HCT116 (cell line): ENCODE data around the gene WDR48. TPM values are rescaled to one million over a fixed set of nuclear protein-coding genes. Genes with fewer than 3 reads are reported as not detected.

ENCODE experiments used
- ATAC-seq: fragments of 200-7000 bp; cut with Tn5 transposase; 2 replicates; pipeline ENCODE4 v1.9.1; 2020; ENCODE audit warnings: mild to moderate bottlenecking, moderate library complexity
- BruUV-seq: library from RNA; stranded (reverse); fragments of 400-500 nt; replicated peaks from 2 replicates; lab custom pipeline; 2021; lab: Mats Ljungman, UMichigan
- CTCF ChIA-PET: fragments of 300-600 bp; sonication (Branson Sonifier 250); formaldehyde crosslinking; loops from one replicate; lab custom pipeline; 2021; ENCODE audit warnings: antibody characterized with exemption; lab: Charles Lee
- POLR2A ChIA-PET: fragments of 300-600, 350-600 bp; sonication (Branson Sonifier 250); formaldehyde crosslinking; loops from one replicate; lab custom pipeline; 2021; ENCODE audit warnings: antibody characterized with exemption; lab: Charles Lee
- RAD21 ChIA-PET, 2 experiments: fragments of 300-600 bp; sonication (Branson Sonifier 250); formaldehyde crosslinking; loops; one replicate each; lab custom pipeline; 2023; ENCODE audit warnings: low total read pairs in 2 of 2; ENCODE audit not compliant: uncharacterized antibody in 2 of 2, unreplicated experiment in 2 of 2, low non-redundant PET in 1 of 2; lab: Charles Lee
- DNase-seq: peaks from one replicate; pipeline ENCODE4 v3.0.0-alpha.2; 2010; ENCODE audit warnings: low read depth, low spot score
- H2AFZ ChIP-seq: fragments of 200-600 bp; shearing (Covaris generic), sonication (generic); 2 replicates; pipeline ENCODE4 v1.6.1; 2017; ENCODE audit warnings: low read depth, mixed run types, mixed read lengths, antibody characterized with exemption, low read length; ENCODE audit not compliant: poor library complexity, severe bottlenecking
- H3K27ac ChIP-seq: 2 replicates; pipeline ENCODE4 v1.5.1; 2012; ENCODE audit warnings: low read depth, low read length
- H3K27me3 ChIP-seq: fragments of 200-600 bp; sonication (generic); 2 replicates; pipeline ENCODE4 v1.6.1; 2016; ENCODE audit warnings: mixed run types, low read length, mixed read lengths; ENCODE audit not compliant: insufficient read depth
- H3K36me3 ChIP-seq, 2 experiments: fragments of 200-500 bp in 1 of 2; fragments of 200-600 bp in 1 of 2; sonication (Bioruptor generic) in 1 of 2; sonication (generic) in 1 of 2; 2 replicates each; pipeline versions ENCODE4 v1.5.1 to v1.6.1; 2014 to 2016; ENCODE audit warnings: low read length in 2 of 2, inconsistent platforms in 1 of 2, mixed read lengths in 1 of 2, mixed run types in 1 of 2; ENCODE audit not compliant: insufficient read depth in 2 of 2, control insufficient read depth in 1 of 2
- H3K4me1 ChIP-seq, 2 experiments: fragments of 200-600 bp in 1 of 2; sonication (generic) in 1 of 2; 2 replicates each; pipeline versions ENCODE4 v1.5.1 to v1.6.1; 2012 to 2017; ENCODE audit warnings: low read length in 2 of 2, inconsistent platforms in 1 of 2, mild to moderate bottlenecking in 1 of 2, mixed read lengths in 1 of 2, mixed run types in 1 of 2, moderate library complexity in 1 of 2; ENCODE audit not compliant: insufficient read depth in 2 of 2, control insufficient read depth in 1 of 2
- H3K4me2 ChIP-seq: fragments of 200-600 bp; sonication (generic); 2 replicates; pipeline ENCODE4 v1.6.1; 2017; ENCODE audit warnings: mixed run types, low read length, mixed read lengths
- H3K4me3 ChIP-seq, 2 experiments: fragments of 200-600 bp in 1 of 2; sonication (generic) in 1 of 2; replicated peaks in 1 of 2; 2 replicates each; pipeline ENCODE4 v1.5.1; 2011 to 2016; ENCODE audit warnings: low read length in 2 of 2, control low read depth in 1 of 2, low read depth in 1 of 2, mild to moderate bottlenecking in 1 of 2, mixed read lengths in 1 of 2, mixed run types in 1 of 2
- H3K79me2 ChIP-seq: fragments of 200-600 bp; sonication (generic); 2 replicates; pipeline ENCODE4 v1.6.1; 2017; ENCODE audit warnings: mild to moderate bottlenecking, mixed run types, low read length, moderate library complexity, mixed read lengths; ENCODE audit not compliant: insufficient read depth
- H3K9ac ChIP-seq: fragments of 200-600 bp; sonication (generic); 2 replicates; pipeline ENCODE4 v1.6.1; 2016; ENCODE audit warnings: low read length, mixed read lengths
- H3K9me2 ChIP-seq: fragments of 200-600 bp; sonication (generic), shearing (Covaris generic); 2 replicates; pipeline ENCODE4 v1.6.1; 2017; ENCODE audit warnings: mixed run types, mild to moderate bottlenecking, moderate library complexity; ENCODE audit not compliant: insufficient read depth
- H3K9me3 ChIP-seq, 2 experiments: fragments of 200-500 bp in 1 of 2; fragments of 200-600 bp in 1 of 2; sonication (Bioruptor generic) in 1 of 2; sonication (generic) in 1 of 2; 2 replicates each; pipeline ENCODE4 v1.6.1; 2014 to 2017; ENCODE audit warnings: low read length in 2 of 2, mixed read lengths in 2 of 2, inconsistent platforms in 1 of 2, low read depth in 1 of 2, mild to moderate bottlenecking in 1 of 2, mixed run types in 1 of 2, moderate library complexity in 1 of 2; ENCODE audit not compliant: control insufficient read depth in 1 of 2, insufficient read depth in 1 of 2
- H4K20me1 ChIP-seq: fragments of 200-600 bp; sonication (generic), shearing (Covaris generic); 2 replicates; pipeline ENCODE4 v1.6.1; 2017; ENCODE audit warnings: mixed run types, mild to moderate bottlenecking, moderate library complexity; ENCODE audit not compliant: insufficient read depth
- CBX3 ChIP-seq: IDR thresholded peaks from 2 replicates; pipeline ENCODE4 v1.6.1; 2012; ENCODE audit warnings: low read depth
- CEBPB ChIP-seq: IDR thresholded peaks from 2 replicates; pipeline ENCODE4 v1.6.1; 2012; ENCODE audit warnings: low read depth
- ELF1 ChIP-seq: IDR thresholded peaks from 2 replicates; pipeline ENCODE4 v1.6.1; 2012; ENCODE audit warnings: low read depth, borderline replicate concordance
- EZH2 ChIP-seq: fragments of 200-600 bp; sonication (generic); IDR thresholded peaks from 2 replicates; pipeline ENCODE4 v1.6.1; 2017; ENCODE audit warnings: antibody characterized with exemption, mixed run types
- EZH2phosphoT487 ChIP-seq: fragments of 200-600 bp; IDR thresholded peaks from 2 replicates; pipeline ENCODE4 v1.6.1; 2018; ENCODE audit warnings: antibody characterized with exemption, borderline replicate concordance
- JUND ChIP-seq: IDR thresholded peaks from 2 replicates; pipeline ENCODE4 v1.6.1; 2012
- POLR2A ChIP-seq: IDR thresholded peaks from 2 replicates; pipeline ENCODE4 v1.7.0; 2011; ENCODE audit warnings: borderline replicate concordance; ENCODE audit not compliant: insufficient read depth, insufficient read length; ENCODE audit errors: extremely low read depth
- RAD21 ChIP-seq: IDR thresholded peaks from 2 replicates; pipeline ENCODE4 v1.6.1; 2012; ENCODE audit warnings: low read depth, mild to moderate bottlenecking
- SIN3A ChIP-seq: IDR thresholded peaks from 2 replicates; pipeline ENCODE4 v1.6.1; 2012; ENCODE audit warnings: low read depth
- SP1 ChIP-seq: IDR thresholded peaks from 2 replicates; pipeline ENCODE4 v1.6.1; 2012; ENCODE audit warnings: low read depth
- SRF ChIP-seq: IDR thresholded peaks from 2 replicates; pipeline ENCODE4 v1.6.1; 2012; ENCODE audit warnings: low read depth
- TCF7L2 ChIP-seq: IDR thresholded peaks from 2 replicates; pipeline ENCODE4 v1.7.0; 2011; ENCODE audit warnings: borderline replicate concordance, inconsistent platforms; ENCODE audit not compliant: insufficient read depth, insufficient read length; ENCODE audit errors: extremely low read depth
- YY1 ChIP-seq: IDR thresholded peaks from 2 replicates; pipeline ENCODE4 v1.6.1; 2011; ENCODE audit warnings: low read length, low read depth, moderate library complexity, mild to moderate bottlenecking; ENCODE audit not compliant: insufficient replicate concordance; ENCODE audit errors: extremely low read depth
- ZFX ChIP-seq: fragments of 450-650 bp; IDR thresholded peaks from 2 replicates; pipeline ENCODE4 v1.6.1; 2017
- ZNF274 ChIP-seq: fragments of 200-500 bp; sonication (Bioruptor generic); IDR thresholded peaks from 2 replicates; pipeline ENCODE4 v1.6.1; 2014; ENCODE audit warnings: mild to moderate bottlenecking, low read depth, low read length, inconsistent platforms
- intact Hi-C: fragments of 100-400 bp; cut with micrococcal nuclease; formaldehyde crosslinking; loops from 2 replicates; pipeline ENCODE4 v1.10.0; 2022
- total RNA-seq: library from RNA; stranded (reverse); gene quantifications from one replicate; pipeline ENCODE4 v1.2.1, GENCODE V29; 2021; ENCODE audit not compliant: unreplicated experiment
- TF ChIP-seq, protein P1 (sequence below): IDR thresholded peaks from 2 replicates; pipeline ENCODE4 v1.6.1; 2012
- TF ChIP-seq, protein P2 (sequence below): IDR thresholded peaks from 2 replicates; pipeline ENCODE4 v1.6.1; 2011; ENCODE audit warnings: mild to moderate bottlenecking, low read length, moderate library complexity; ENCODE audit not compliant: insufficient replicate concordance; ENCODE audit errors: extremely low read depth
- TF ChIP-seq, protein P3 (sequence below), 3 experiments: fragments of 200-600 bp in 1 of 3; sonication (generic) in 1 of 3; IDR thresholded peaks in 2 of 3; conservative IDR thresholded peaks in 1 of 3; 2 replicates each; pipeline ENCODE4 v1.5.1; 2012 to 2017; ENCODE audit warnings: low read depth in 2 of 3, low read length in 2 of 3, antibody characterized with exemption in 1 of 3, borderline replicate concordance in 1 of 3, control low read depth in 1 of 3, mild to moderate bottlenecking in 1 of 3, mixed read lengths in 1 of 3, mixed run types in 1 of 3, moderate library complexity in 1 of 3; ENCODE audit not compliant: insufficient read depth in 1 of 3

The WDR48 gene
- total RNA-seq, 1 experiment from 2014 or later: 35.6 TPM

DNA sequence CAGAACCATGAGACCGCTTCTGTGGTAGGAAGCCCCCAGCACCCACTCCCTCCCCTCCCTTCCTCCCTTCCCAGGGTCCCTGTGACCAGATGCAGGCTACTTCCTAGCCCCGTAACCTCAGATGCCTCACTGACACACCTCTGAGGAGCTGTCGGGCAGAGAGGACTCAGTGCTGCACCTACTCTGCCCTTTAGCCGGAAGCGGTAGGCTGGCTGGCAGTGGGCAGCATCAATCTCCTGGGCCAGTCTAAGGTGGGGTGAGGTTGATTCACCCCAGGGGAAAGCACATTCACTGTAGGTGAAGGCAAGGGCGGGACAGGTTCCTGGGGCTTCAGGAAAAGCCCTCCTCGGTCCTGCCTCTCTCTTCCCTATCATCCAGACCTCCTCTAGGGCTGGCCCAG, 82.5 kb downstream of the WDR48 start:
- ChIA-PET POLR2A (no interaction called here), RAD21 (no interaction called here)
- TF ChIP-seq SIN3A (no peak), CEBPB (no peak), JUND (no peak), ZFX (no peak), EZH2phosphoT487 (no peak), POLR2A (no peak), SP1 (no peak), YY1 (no peak), ZNF274 (no peak), SRF (no peak), ELF1 (no peak), TCF7L2 (no peak), RAD21 (no peak), EZH2 (no peak), CBX3 (no peak)
- TF ChIP-seq, protein P1, sequence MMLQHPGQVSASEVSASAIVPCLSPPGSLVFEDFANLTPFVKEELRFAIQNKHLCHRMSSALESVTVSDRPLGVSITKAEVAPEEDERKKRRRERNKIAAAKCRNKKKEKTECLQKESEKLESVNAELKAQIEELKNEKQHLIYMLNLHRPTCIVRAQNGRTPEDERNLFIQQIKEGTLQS: no peak
- TF ChIP-seq, protein P2, sequence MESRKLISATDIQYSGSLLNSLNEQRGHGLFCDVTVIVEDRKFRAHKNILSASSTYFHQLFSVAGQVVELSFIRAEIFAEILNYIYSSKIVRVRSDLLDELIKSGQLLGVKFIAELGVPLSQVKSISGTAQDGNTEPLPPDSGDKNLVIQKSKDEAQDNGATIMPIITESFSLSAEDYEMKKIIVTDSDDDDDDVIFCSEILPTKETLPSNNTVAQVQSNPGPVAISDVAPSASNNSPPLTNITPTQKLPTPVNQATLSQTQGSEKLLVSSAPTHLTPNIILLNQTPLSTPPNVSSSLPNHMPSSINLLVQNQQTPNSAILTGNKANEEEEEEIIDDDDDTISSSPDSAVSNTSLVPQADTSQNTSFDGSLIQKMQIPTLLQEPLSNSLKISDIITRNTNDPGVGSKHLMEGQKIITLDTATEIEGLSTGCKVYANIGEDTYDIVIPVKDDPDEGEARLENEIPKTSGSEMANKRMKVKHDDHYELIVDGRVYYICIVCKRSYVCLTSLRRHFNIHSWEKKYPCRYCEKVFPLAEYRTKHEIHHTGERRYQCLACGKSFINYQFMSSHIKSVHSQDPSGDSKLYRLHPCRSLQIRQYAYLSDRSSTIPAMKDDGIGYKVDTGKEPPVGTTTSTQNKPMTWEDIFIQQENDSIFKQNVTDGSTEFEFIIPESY: no peak
- TF ChIP-seq, protein P3, sequence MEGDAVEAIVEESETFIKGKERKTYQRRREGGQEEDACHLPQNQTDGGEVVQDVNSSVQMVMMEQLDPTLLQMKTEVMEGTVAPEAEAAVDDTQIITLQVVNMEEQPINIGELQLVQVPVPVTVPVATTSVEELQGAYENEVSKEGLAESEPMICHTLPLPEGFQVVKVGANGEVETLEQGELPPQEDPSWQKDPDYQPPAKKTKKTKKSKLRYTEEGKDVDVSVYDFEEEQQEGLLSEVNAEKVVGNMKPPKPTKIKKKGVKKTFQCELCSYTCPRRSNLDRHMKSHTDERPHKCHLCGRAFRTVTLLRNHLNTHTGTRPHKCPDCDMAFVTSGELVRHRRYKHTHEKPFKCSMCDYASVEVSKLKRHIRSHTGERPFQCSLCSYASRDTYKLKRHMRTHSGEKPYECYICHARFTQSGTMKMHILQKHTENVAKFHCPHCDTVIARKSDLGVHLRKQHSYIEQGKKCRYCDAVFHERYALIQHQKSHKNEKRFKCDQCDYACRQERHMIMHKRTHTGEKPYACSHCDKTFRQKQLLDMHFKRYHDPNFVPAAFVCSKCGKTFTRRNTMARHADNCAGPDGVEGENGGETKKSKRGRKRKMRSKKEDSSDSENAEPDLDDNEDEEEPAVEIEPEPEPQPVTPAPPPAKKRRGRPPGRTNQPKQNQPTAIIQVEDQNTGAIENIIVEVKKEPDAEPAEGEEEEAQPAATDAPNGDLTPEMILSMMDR (IDR thresholded peaks at IDR 0.05 in 2 of 3, conservative IDR thresholded peaks at IDR 0.05 in 1 of 3; ENCODE audit: borderline replicate concordance in 1 of 3, insufficient read depth in 1 of 3, low read depth in 2 of 3, low read length in 2 of 3): no peak

More for the DNA sequence above, 82.5 kb downstream of the WDR48 start:
- no peaks in the 10 kb centered on the region for H3K36me3 ChIP-seq
- H3K4me1 ChIP-seq: peaks cover 0 to 10% of the 10 kb centered on the region in 2 experiments; a peak in 1 of 4 replicates
- H3K27ac ChIP-seq: no peak overlapping the region
- no peak for ATAC-seq
- H3K79me2 ChIP-seq: no peaks in the 10 kb centered on the region
- BruUV-seq: no TSS peak
- no peaks in the 10 kb centered on the region for H3K9me3 ChIP-seq
- H3K9ac ChIP-seq: no peak overlapping the region
- no peak for DNase-seq
- H3K9me2 ChIP-seq: no peaks in the 10 kb centered on the region
- no peaks in the 10 kb centered on the region for H3K27me3 ChIP-seq
- no peak overlapping the region for H3K4me3 ChIP-seq
- intact Hi-C loops: no loop called here
- no peaks in the 10 kb centered on the region for H4K20me1 ChIP-seq
- H2AFZ ChIP-seq: no peak overlapping the region
- CTCF ChIA-PET: no interaction called here
- no peak overlapping the region for H3K4me2 ChIP-seq
